DND-41 (cell line): ENCODE results near the gene CCK.

Experiments used
- ATAC-seq: fragments of 200-7000 bp; cut with Tn5 transposase; 3 replicates; pipeline ENCODE4 v1.9.1; 2021; ENCODE audit warnings: low read depth; ENCODE audit not compliant: insufficient read depth
- DNase-seq: peaks from one replicate; pipeline ENCODE4 v3.0.0-alpha.2; 2020
- H2AFZ ChIP-seq: 2 replicates; pipeline ENCODE4 v1.6.0; 2012; ENCODE audit warnings: low read depth, low read length
- H3K27ac ChIP-seq: 2 replicates; pipeline ENCODE4 v1.5.1; 2012; ENCODE audit warnings: low read length, inconsistent platforms
- H3K27me3 ChIP-seq: fragments of 200-600 bp; sonication (generic); 2 replicates; pipeline ENCODE4 v1.6.0; 2012; ENCODE audit warnings: low read length, mild to moderate bottlenecking, inconsistent platforms; ENCODE audit not compliant: insufficient read depth, poor library complexity
- H3K36me3 ChIP-seq: 2 replicates; pipeline ENCODE4 v1.5.1; 2012; ENCODE audit warnings: low read length, inconsistent platforms; ENCODE audit not compliant: insufficient read depth
- H3K4me1 ChIP-seq: 2 replicates; pipeline ENCODE4 v1.5.1; 2012; ENCODE audit warnings: mild to moderate bottlenecking, low read length; ENCODE audit not compliant: insufficient read depth
- H3K4me2 ChIP-seq: 2 replicates; pipeline ENCODE4 v1.6.0; 2012; ENCODE audit warnings: mild to moderate bottlenecking, moderate library complexity, low read length, inconsistent platforms; ENCODE audit not compliant: insufficient read depth
- H3K4me3 ChIP-seq, 2 experiments: fragments of 200-600 bp in 1 of 2; shearing (Covaris generic) in 1 of 2; 2 replicates each; pipeline ENCODE4 v1.5.1; 2012 to 2016; ENCODE audit warnings: inconsistent platforms in 2 of 2, low read length in 2 of 2, mild to moderate bottlenecking in 2 of 2, low read depth in 1 of 2, moderate library complexity in 1 of 2
- H3K79me2 ChIP-seq: 2 replicates; pipeline ENCODE4 v1.6.0; 2012; ENCODE audit warnings: low read length, inconsistent platforms; ENCODE audit not compliant: insufficient read depth
- H3K9ac ChIP-seq: 2 replicates; pipeline ENCODE4 v1.6.0; 2012; ENCODE audit warnings: low read depth, mild to moderate bottlenecking, inconsistent platforms, low read length, moderate library complexity
- H3K9me3 ChIP-seq: 2 replicates; pipeline ENCODE4 v1.5.1; 2012; ENCODE audit warnings: low read length, moderate library complexity, mild to moderate bottlenecking, inconsistent platforms; ENCODE audit not compliant: insufficient read depth, severe bottlenecking
- H4K20me1 ChIP-seq: 2 replicates; pipeline ENCODE4 v1.6.0; 2012; ENCODE audit warnings: low read length; ENCODE audit not compliant: insufficient read depth
- EZH2 ChIP-seq: IDR thresholded peaks from 3 replicates; pipeline ENCODE4 v1.6.1; 2012; ENCODE audit warnings: borderline replicate concordance, low read depth, mild to moderate bottlenecking, moderate library complexity, low read length, inconsistent platforms; ENCODE audit not compliant: severe bottlenecking
- TF ChIP-seq, protein P1 (sequence below): IDR thresholded peaks from 2 replicates; pipeline ENCODE4 v1.5.1; 2012; ENCODE audit warnings: borderline replicate concordance, low read length, moderate library complexity, mild to moderate bottlenecking; ENCODE audit not compliant: poor library complexity, severe bottlenecking; ENCODE audit errors: extremely low read depth

CCK gene

DNA sequence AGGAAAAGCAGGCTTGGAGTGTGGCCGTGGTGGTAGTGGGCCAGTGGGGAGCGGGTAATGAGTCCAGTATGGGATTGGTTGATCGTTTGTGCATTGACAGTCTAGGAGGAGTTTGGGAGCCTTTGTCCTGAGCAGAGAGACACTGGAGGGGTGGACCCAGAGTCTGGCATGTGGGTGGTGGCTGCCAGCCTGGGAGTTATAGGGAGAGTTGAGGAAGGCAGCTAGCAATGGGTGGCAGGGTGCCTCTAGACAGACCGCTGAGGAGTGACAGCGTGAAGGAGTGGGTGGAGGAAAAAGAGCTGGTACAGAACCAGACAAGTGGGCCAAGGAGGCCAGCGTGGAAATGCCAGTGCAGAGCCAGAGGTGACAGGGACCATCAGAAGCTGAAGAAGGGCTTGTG lies 1.9 kb upstream of the CCK start:
- Histone ChIP-seq H3K9me3 (no peaks in the 10 kb centered on the region), H3K4me3 (no peak overlapping the region), H3K4me2 (no peak overlapping the region), H3K9ac (no peak overlapping the region), H3K79me2 (no peaks in the 10 kb centered on the region), H3K27me3 (no peaks in the 10 kb centered on the region), H2AFZ (no peak overlapping the region), H3K27ac (no peak overlapping the region), H3K4me1 (no peaks in the 10 kb centered on the region), H4K20me1 (no peaks in the 10 kb centered on the region), H3K36me3 (no peaks in the 10 kb centered on the region)
- no peak for DNase-seq
- ATAC-seq, result no peak
- TF ChIP-seq EZH2, result no peak
- TF ChIP-seq, protein P1, sequence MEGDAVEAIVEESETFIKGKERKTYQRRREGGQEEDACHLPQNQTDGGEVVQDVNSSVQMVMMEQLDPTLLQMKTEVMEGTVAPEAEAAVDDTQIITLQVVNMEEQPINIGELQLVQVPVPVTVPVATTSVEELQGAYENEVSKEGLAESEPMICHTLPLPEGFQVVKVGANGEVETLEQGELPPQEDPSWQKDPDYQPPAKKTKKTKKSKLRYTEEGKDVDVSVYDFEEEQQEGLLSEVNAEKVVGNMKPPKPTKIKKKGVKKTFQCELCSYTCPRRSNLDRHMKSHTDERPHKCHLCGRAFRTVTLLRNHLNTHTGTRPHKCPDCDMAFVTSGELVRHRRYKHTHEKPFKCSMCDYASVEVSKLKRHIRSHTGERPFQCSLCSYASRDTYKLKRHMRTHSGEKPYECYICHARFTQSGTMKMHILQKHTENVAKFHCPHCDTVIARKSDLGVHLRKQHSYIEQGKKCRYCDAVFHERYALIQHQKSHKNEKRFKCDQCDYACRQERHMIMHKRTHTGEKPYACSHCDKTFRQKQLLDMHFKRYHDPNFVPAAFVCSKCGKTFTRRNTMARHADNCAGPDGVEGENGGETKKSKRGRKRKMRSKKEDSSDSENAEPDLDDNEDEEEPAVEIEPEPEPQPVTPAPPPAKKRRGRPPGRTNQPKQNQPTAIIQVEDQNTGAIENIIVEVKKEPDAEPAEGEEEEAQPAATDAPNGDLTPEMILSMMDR, result no peak

DNA sequence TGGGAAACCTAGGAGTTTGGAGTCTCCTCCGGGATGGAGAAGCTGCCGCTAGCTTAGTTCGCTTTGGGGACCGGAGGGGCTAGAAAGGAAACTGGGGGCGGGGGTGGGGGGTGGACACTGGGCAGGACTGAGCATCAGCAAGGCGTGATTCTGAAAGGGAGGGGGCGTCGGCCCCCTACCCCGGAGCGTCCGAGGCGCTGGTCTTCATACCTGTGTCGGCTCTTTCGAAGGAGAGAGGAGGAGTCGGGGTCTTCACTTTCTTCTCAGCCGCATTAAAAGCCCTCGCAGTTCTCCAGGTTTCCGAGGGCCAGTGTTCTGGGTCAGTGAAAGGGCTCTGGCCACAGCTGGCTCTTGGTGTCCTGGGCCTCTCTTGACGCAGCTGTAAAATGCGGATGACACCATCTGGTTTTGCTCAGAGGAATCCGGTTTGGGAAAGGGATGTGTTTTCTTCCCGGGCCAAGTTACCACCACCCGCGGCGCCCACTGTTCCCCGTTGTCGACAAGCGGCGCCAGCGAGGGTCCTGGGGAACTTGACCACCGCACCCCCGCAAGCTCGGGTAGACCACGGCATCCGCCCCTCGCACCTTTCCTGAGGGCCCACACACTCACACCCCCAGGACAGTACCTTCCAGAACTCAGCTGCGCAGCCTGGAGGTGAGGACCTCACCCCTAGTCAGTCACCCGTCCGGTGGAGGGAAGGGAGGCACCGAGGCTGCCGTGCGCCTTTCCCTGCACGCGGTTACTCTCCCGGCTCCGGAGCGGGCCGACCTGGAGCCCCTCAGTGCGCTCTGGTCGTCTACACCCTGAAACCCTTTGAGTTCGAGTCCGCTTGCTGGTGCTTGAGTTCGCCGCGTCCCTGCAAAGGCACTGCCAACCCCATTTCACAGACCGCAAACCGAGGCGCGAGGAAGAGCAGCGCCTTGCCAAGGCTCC lies 660 bp downstream of the CCK start:
- DNase-seq (no peak), ATAC-seq (no peak)
- no peaks in the 10 kb centered on the region for H3K79me2 ChIP-seq
- H3K4me3 ChIP-seq, result no peak overlapping the region
- no peaks in the 10 kb centered on the region for H3K9me3 ChIP-seq
- H3K36me3 ChIP-seq, result no peaks in the 10 kb centered on the region
- no peak overlapping the region for H3K4me2 ChIP-seq
- H3K27ac ChIP-seq, result no peak overlapping the region
- H3K27me3 ChIP-seq, result no peaks in the 10 kb centered on the region
- H3K9ac ChIP-seq, result no peak overlapping the region
- H4K20me1 ChIP-seq, result no peaks in the 10 kb centered on the region
- TF ChIP-seq, protein P1, result no peak
- TF ChIP-seq EZH2, result no peak
- no peak overlapping the region for H2AFZ ChIP-seq
- H3K4me1 ChIP-seq, result no peaks in the 10 kb centered on the region

DNA sequence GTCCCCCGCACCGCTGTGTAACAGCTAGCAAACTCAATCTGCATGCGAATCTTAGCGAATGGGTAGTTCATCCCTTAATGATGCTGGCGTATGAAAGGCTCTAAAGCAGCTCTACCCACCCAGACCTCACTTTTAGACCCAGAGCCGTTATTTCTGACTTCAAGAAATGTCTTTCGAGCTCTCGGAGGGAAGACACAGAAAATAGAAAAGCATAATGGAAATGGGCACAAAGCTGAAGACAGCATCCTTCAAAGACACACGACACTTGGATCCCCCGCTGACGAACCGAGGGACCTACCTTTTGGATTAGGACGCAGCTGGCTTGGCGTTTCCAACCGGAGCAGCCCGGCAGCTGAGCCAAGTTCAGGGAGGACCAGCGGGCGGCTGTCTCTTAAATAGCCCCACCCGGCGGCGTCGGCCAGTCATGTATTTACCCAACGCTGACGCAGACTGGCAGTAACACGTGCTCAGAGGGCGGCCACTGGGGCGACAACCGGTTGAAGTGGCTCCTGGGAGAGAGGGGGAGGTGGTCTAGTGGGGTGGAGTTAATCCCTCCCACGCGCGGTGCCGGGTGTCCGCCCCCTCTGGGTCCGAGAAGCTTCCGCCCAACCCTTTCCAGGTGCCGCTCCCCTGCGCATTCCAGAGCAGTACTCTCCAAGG lies 1.5 kb downstream of the CCK start:
- DNase-seq, result no peak
- H3K36me3 ChIP-seq, result no peaks in the 10 kb centered on the region
- H3K4me2 ChIP-seq, result no peak overlapping the region

More for the DNA sequence above, 1.5 kb downstream of the CCK start:
- ATAC-seq, result no peak
- Histone ChIP-seq H3K4me3 (no peak overlapping the region), H3K9ac (no peak overlapping the region), H3K9me3 (no peaks in the 10 kb centered on the region), H2AFZ (no peak overlapping the region), H4K20me1 (no peaks in the 10 kb centered on the region), H3K79me2 (no peaks in the 10 kb centered on the region), H3K27ac (no peak overlapping the region), H3K27me3 (no peaks in the 10 kb centered on the region), H3K4me1 (no peaks in the 10 kb centered on the region)
- TF ChIP-seq, protein P1, result no peak
- no peak for TF ChIP-seq EZH2
